ENCODE results near the gene JADE1.

JADE1 gene

DNA sequence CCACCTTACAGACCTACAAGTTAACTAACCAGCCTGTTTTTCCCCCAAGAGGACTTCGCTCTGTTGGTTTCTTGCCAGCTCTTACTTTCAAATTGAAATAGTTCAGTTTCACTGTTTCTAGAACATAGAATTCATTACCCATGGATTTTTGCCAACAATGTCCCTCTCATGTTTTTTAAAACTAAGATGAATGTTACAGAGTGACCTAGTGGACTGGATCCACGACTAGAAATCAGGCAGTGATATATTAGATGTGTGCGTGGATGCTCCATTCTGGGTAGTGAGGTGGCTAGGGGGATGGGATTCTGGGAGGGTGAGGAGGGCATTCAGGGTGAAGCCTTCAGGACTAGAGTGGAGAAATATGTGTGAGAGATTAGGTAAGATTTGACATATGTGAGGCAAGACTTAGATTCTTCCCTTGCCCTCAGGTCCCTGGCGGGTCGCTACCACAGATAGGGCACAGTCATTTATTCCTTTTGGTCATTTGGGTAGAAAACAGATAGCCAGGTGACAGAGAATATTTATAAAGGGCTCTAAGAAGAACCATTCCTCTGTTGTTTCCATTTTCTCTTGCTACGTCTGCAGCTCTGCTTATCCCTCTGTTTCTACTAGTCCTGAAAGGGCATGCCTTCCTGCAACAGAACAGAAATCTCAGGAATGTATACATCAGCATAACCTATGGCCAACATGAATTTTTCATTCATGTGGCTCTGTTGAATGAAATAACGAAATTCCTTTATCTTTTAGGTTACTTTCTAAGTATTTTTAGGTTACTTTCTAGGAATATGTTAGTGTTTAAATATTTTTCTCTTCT lies 15.4 kb upstream of the JADE1 start:
- TF ChIP-seq, protein P1, sequence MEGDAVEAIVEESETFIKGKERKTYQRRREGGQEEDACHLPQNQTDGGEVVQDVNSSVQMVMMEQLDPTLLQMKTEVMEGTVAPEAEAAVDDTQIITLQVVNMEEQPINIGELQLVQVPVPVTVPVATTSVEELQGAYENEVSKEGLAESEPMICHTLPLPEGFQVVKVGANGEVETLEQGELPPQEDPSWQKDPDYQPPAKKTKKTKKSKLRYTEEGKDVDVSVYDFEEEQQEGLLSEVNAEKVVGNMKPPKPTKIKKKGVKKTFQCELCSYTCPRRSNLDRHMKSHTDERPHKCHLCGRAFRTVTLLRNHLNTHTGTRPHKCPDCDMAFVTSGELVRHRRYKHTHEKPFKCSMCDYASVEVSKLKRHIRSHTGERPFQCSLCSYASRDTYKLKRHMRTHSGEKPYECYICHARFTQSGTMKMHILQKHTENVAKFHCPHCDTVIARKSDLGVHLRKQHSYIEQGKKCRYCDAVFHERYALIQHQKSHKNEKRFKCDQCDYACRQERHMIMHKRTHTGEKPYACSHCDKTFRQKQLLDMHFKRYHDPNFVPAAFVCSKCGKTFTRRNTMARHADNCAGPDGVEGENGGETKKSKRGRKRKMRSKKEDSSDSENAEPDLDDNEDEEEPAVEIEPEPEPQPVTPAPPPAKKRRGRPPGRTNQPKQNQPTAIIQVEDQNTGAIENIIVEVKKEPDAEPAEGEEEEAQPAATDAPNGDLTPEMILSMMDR (IDR thresholded peaks at IDR 0.05; ENCODE audit: low read length, missing control alignments), result no peak
- peak; percentile 45 for DNase-seq (ENCODE audit: low read depth)
- no peak overlapping the region for H3K4me3 ChIP-seq (replicated peaks; ENCODE audit: low read depth, low read length)

DNA sequence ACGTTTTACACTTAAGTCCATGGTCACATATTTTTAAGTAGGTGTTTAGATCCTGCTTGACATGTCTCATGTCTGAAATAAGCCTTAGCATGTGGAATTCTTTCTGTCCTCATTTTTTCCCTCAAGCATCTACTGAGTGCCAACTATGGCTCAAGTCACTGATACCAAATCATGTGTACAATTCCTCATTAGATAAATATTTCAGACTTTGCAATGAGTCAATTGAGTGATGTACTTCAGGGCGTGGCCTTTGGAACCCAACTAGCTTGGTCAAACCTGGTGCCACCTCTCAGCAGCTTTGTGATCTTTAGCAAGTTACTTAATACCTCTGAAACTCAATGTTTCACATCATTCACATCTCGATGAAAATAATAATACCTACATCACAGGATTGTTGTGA lies 12.6 kb upstream of the JADE1 start:
- DNase-seq (ENCODE audit: low read depth), result no peak
- TF ChIP-seq, protein P1 (IDR thresholded peaks at IDR 0.05; ENCODE audit: low read length, missing control alignments), result no peak
- no peak overlapping the region for H3K4me3 ChIP-seq (replicated peaks; ENCODE audit: low read depth, low read length)

DNA sequence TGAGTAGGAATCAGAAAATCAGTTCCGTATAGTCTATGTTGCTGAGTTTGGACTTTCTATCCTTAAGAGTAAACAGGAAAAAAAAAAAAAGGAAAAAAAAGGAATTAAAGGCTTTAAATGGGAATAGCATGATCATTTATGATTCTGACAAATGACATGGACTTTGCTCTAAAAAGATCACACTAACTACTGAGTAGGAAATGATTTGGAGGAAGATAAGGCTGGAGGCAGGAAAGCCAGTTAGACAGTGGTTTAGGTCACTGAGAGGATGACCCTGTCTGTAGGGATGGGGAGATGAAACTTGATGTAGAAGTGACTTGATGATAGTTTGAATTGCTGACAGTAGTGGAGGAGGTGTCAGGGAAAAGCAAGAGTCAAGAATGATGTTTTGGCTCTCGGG lies 9.2 kb upstream of the JADE1 start:
- no peak for DNase-seq (ENCODE audit: low read depth)
- TF ChIP-seq, protein P1 (IDR thresholded peaks at IDR 0.05; ENCODE audit: low read length, missing control alignments), result no peak
- H3K4me3 ChIP-seq (replicated peaks; ENCODE audit: low read depth, low read length), result no peak overlapping the region

- DNase-seq (ENCODE audit: low read depth), result no peak
- H3K4me3 ChIP-seq (replicated peaks; ENCODE audit: low read depth, low read length), result no peak overlapping the region
- TF ChIP-seq, protein P1 (IDR thresholded peaks at IDR 0.05; ENCODE audit: low read length, missing control alignments), result no peak
Observed at GRCh38 chr4:128800701-128801284, 8.7 kb upstream of the JADE1 start.

- DNase-seq (ENCODE audit: low read depth), result no peak
- TF ChIP-seq, protein P1 (IDR thresholded peaks at IDR 0.05; ENCODE audit: low read length, missing control alignments), result no peak
- H3K4me3 ChIP-seq (replicated peaks; ENCODE audit: low read depth, low read length), result no peak overlapping the region
Observed at GRCh38 chr4:128802680-128803628, 6.5 kb upstream of the JADE1 start.

DNA sequence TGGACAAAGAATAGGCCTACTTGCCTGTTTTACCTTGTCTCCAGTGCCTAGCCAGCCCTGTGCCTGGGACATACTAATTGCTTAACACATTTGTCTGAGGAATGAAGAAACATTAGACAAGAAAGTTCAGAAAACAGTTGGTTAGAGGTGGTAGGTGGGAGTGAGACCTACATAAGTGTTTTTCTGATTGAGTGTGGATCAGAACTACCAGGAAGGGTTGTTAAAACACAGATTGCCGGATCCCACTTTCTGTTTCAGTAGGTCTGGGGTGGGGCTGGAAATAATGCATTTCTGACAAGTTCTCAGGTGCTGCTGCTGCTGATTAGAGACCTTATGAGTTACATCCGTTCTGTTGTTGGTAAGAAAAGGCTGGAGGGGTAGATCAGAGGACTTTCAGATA lies 5.7 kb upstream of the JADE1 start:
- TF ChIP-seq, protein P1 (IDR thresholded peaks at IDR 0.05; ENCODE audit: low read length, missing control alignments), result no peak
- no peak overlapping the region for H3K4me3 ChIP-seq (replicated peaks; ENCODE audit: low read depth, low read length)
- no peak for DNase-seq (ENCODE audit: low read depth)

Data from fibroblast of pulmonary artery (primary cell).